ENCODE data around the gene ABCA3. TPM values are rescaled to one million over a fixed set of nuclear protein-coding genes. Genes with fewer than 3 reads are reported as not detected.

ABCA3 gene
- total and polyA plus RNA-seq, 12 donors: 3.3 to 30.8 (median 21.6) TPM

GRCh38 chr16:2233046-2233775 lies 107.3 kb downstream of the ABCA3 start:
- TF ChIP-seq POLR2A (IDR thresholded peaks at IDR 0.05) (no peak), CTCF (IDR thresholded peaks at IDR 0.05) (no peak)
- Histone ChIP-seq H3K27me3 (peaks cover 9% of the 10 kb centered on the region), H3K9me3 (replicated peaks in 1 of 3) (no peaks in the 10 kb centered on the region), H3K27ac (no peak overlapping the region), H3K36me3 (replicated peaks in 1 of 2) (peaks cover 0 to 70% of the 10 kb centered on the region in 2 donors), H3K4me1 (replicated peaks in 1 of 2) (peaks cover 12 to 17% of the 10 kb centered on the region in 2 donors), H3K4me3 (no peak overlapping the region)
- WGBS, 4 donors: 83 to 88% (median 87%) methylated on average over 14 to 28 of the region's 28 CpGs
- DNase-seq: no peak
- intact Hi-C loops (cut with DNase I): no loop called here

- H3K4me3 ChIP-seq: no peak overlapping the region
- H3K36me3 ChIP-seq (replicated peaks in 1 of 2): peaks cover 0 to 71% of the 10 kb centered on the region in 2 donors
- H3K27ac ChIP-seq: no peak overlapping the region
- intact Hi-C loops (cut with DNase I): no loop called here
- peaks cover 7% of the 10 kb centered on the region for H3K27me3 ChIP-seq
- no peaks in the 10 kb centered on the region for H3K9me3 ChIP-seq (replicated peaks in 1 of 3)
- no peak for DNase-seq
- 85 to 92% (median 90%) methylated on average over 21 to 41 of the region's 41 CpGs for WGBS, 4 donors
- H3K4me1 ChIP-seq (replicated peaks in 1 of 2): peaks cover 11 to 15% of the 10 kb centered on the region in 2 donors
- TF ChIP-seq CTCF (IDR thresholded peaks at IDR 0.05): no peak
- no peak for TF ChIP-seq POLR2A (IDR thresholded peaks at IDR 0.05)
These were observed 108.2 kb downstream of the ABCA3 start for GRCh38 chr16:2232094-2232990.

- no peak overlapping the region for H3K27ac ChIP-seq
- H3K27me3 ChIP-seq: no peaks in the 10 kb centered on the region
- H3K36me3 ChIP-seq (replicated peaks in 1 of 2): peaks cover 0 to 71% of the 10 kb centered on the region in 2 donors
- H3K4me1 ChIP-seq (replicated peaks in 1 of 2): peaks cover 5 to 11% of the 10 kb centered on the region in 2 donors
- intact Hi-C loops (cut with DNase I): no loop called here
- H3K9me3 ChIP-seq (replicated peaks in 1 of 3): no peaks in the 10 kb centered on the region
- no peak for DNase-seq
- TF ChIP-seq CTCF (IDR thresholded peaks at IDR 0.05) (no peak), POLR2A (IDR thresholded peaks at IDR 0.05) (no peak)
- no peak overlapping the region for H3K4me3 ChIP-seq
- 85 to 89% (median 87%) methylated on average over 20 to 29 of the region's 29 CpGs for WGBS, 4 donors
These were observed 109.3 kb downstream of the ABCA3 start for GRCh38 chr16:2231016-2231931.

Measured in adrenal gland (tissue), 12 donors.